IPS-20b (cell line): Measurements from ENCODE around the gene FAM209A.
"Not testable (repeated sequence)": the region's sequence is repeated elsewhere in the genome, so short reads cannot be mapped to it uniquely, and the experiment has no call there.

Experiments used
- H3K27ac ChIP-seq: one replicate; pipeline ENCODE4 v1.5.1; 2013; ENCODE audit warnings: low read length
- H3K27me3 ChIP-seq: 2 replicates; pipeline ENCODE4 v1.6.1; 2013; ENCODE audit warnings: mild to moderate bottlenecking, low read length, inconsistent platforms; ENCODE audit not compliant: insufficient read depth
- H3K36me3 ChIP-seq: 2 replicates; pipeline ENCODE4 v1.6.1; 2013; ENCODE audit warnings: low read depth, mild to moderate bottlenecking, inconsistent platforms, low read length, moderate library complexity; ENCODE audit not compliant: insufficient read depth
- H3K4me1 ChIP-seq: 2 replicates; pipeline ENCODE4 v1.6.1; 2013; ENCODE audit warnings: mild to moderate bottlenecking, control low read depth, inconsistent platforms, low read length, moderate library complexity; ENCODE audit not compliant: insufficient read depth
- H3K4me3 ChIP-seq: 2 replicates; pipeline ENCODE4 v1.5.1; 2013; ENCODE audit warnings: mild to moderate bottlenecking, low read length, inconsistent platforms
- H3K9ac ChIP-seq: 2 replicates; pipeline ENCODE4 v1.6.1; 2013; ENCODE audit warnings: low read depth, mild to moderate bottlenecking, inconsistent platforms, low read length, moderate library complexity
- H3K9me3 ChIP-seq: 2 replicates; pipeline ENCODE4 v1.6.1; 2013; ENCODE audit warnings: mild to moderate bottlenecking, low read depth, low read length, inconsistent platforms; ENCODE audit not compliant: insufficient read depth

FAM209A gene, protein sequence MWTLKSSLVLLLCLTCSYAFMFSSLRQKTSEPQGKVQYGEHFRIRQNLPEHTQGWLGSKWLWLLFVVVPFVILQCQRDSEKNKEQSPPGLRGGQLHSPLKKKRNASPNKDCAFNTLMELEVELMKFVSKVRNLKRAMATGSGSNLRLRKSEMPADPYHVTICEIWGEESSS

GRCh38 chr20:56524444-56524843 lies at the start of gene FAM209A:
Gene FAM209A (plus strand): TSS chr20:56524744. CDS start chr20:56524809, 65 bp downstream.
- not testable (repeated sequence) for H3K9ac ChIP-seq, H3K27me3 ChIP-seq, H3K4me3 ChIP-seq, H3K4me1 ChIP-seq, H3K27ac ChIP-seq
- H3K36me3 ChIP-seq = peaks cover 15% of the 10 kb centered on the region; the same call in 1 of the 2 replicates
- peaks cover 26% of the 10 kb centered on the region for H3K9me3 ChIP-seq

DNA sequence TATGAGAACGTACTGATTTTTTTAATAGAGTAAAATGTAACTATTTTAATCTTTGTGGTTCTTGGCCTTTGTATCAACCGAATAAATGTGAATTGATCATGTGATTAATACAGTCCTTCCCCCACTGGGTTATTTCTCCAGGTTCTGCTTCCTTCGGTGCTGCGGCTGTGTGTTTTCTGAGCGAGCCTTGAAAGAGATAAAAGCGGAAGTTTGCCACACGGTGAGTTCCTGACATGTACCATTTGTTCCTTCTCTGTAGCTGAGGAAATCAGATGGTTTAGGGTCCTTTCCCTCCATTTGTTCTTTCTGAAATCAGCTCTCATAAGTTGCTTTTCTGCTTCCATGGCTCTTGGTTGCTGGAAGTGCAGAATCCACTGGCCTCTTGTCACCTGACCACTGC lies 40.6 kb upstream of the FAM209A start:
- Histone ChIP-seq H3K4me3 (no peak overlapping the region), H3K36me3 (peaks cover 77% of the 10 kb centered on the region), H3K27me3 (no peaks in the 10 kb centered on the region), H3K9ac (no peak overlapping the region), H3K9me3 (no peaks in the 10 kb centered on the region), H3K27ac (no peak overlapping the region), H3K4me1 (no peaks in the 10 kb centered on the region)

DNA sequence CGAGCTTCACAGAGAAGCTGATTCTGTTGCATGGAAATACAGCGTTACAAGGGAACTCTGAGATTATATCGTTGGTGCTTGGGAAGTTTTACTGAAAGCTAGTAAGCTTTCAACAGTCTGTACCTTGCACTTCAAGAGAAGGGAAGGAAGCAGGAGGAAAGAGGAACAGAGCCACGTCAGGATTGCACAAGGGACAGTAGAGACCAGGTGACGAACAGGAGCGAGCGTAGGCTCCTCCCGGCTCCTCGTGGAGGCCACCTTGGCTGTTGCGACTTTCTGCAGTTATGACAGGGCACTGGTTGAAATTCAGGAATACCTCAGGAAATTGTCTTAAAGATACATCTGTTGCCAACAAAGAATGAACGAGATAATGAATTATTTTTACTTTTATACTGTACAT lies 37.3 kb upstream of the FAM209A start:
- Histone ChIP-seq H3K4me1 (no peaks in the 10 kb centered on the region), H3K9ac (no peak overlapping the region), H3K4me3 (no peak overlapping the region), H3K27me3 (no peaks in the 10 kb centered on the region), H3K9me3 (no peaks in the 10 kb centered on the region), H3K36me3 (peaks cover 66% of the 10 kb centered on the region), H3K27ac (no peak overlapping the region)

- H3K27me3 ChIP-seq = no peaks in the 10 kb centered on the region
- H3K9ac ChIP-seq = no peak overlapping the region
- H3K27ac ChIP-seq = no peak overlapping the region
- no peaks in the 10 kb centered on the region for H3K4me1 ChIP-seq
- H3K4me3 ChIP-seq = no peak overlapping the region
- H3K9me3 ChIP-seq = no peaks in the 10 kb centered on the region
- H3K36me3 ChIP-seq = peaks cover 55% of the 10 kb centered on the region
These were observed 36.0 kb upstream of the FAM209A start for GRCh38 chr20:56488566-56488965.

GRCh38 chr20:56501116-56501515 lies 23.4 kb upstream of the FAM209A start:
- Histone ChIP-seq H3K4me1 (no peaks in the 10 kb centered on the region), H3K9ac (no peak overlapping the region), H3K4me3 (no peak overlapping the region), H3K9me3 (no peaks in the 10 kb centered on the region), H3K36me3 (peaks cover 7% of the 10 kb centered on the region), H3K27ac (no peak overlapping the region), H3K27me3 (no peaks in the 10 kb centered on the region)

GRCh38 chr20:56503916-56504315 lies 20.6 kb upstream of the FAM209A start:
- no peaks in the 10 kb centered on the region for H3K4me1 ChIP-seq
- no peak overlapping the region for H3K4me3 ChIP-seq
- no peaks in the 10 kb centered on the region for H3K9me3 ChIP-seq
- no peaks in the 10 kb centered on the region for H3K27me3 ChIP-seq
- H3K9ac ChIP-seq = no peak overlapping the region
- no peak overlapping the region for H3K27ac ChIP-seq
- no peaks in the 10 kb centered on the region for H3K36me3 ChIP-seq

DNA sequence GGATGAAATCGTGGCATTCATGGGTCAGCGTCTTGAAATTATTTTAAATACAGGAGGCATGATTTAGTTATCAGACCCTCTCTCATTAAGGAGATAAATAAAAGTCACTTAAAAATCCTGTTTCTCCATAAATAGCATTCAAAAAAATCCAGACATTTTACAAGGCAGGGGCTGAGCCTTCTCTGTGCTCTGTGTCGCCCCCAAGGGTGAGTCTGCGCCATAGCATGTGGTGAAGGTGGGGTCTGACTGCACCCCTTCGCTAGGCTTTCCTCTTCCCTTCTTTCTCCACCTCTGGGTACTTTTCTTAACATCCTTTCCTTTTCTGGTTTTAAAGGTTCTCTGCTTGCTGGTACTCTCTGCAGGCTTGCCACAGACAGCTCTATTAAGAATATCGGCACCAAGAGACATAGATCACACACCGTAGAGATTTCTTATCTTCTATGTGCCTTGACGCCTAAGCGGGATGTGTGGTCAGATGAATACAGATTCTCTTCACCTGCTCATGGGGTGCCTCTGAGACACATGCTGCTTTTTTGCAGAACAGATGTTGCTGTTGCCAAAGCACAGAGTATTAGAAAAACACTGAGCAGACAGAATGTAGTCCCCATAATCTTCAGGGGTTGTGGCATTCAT lies 20.1 kb upstream of the FAM209A start:
- H3K27me3 ChIP-seq = no peaks in the 10 kb centered on the region
- H3K36me3 ChIP-seq = no peaks in the 10 kb centered on the region
- H3K9me3 ChIP-seq = no peaks in the 10 kb centered on the region
- no peak overlapping the region for H3K9ac ChIP-seq
- H3K4me3 ChIP-seq = no peak overlapping the region
- H3K4me1 ChIP-seq = no peaks in the 10 kb centered on the region
- no peak overlapping the region for H3K27ac ChIP-seq

GRCh38 chr20:56506103-56506502 lies 18.4 kb upstream of the FAM209A start:
- Histone ChIP-seq H3K9me3 (no peaks in the 10 kb centered on the region), H3K27ac (no peak overlapping the region), H3K27me3 (no peaks in the 10 kb centered on the region), H3K4me1 (no peaks in the 10 kb centered on the region), H3K36me3 (no peaks in the 10 kb centered on the region), H3K4me3 (no peak overlapping the region), H3K9ac (no peak overlapping the region)

DNA sequence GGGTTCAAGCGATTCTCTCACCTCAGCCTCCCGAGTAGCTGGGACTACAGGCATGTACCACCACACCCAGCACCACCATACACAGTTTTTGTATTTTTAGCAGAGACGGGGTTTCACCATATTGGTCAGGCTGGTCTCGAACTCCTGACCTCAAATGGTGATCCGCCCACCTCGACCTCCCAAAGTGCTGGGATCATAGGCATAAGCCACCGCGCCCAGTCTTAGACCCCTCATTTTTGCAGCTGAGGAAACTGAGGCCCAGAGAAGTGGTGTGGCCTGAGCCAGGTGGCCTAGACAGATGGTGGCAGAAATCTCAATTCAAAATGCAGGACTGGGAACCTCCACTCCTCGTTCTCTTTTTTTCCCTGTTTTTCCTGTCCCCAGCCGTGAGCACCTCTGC lies 12.6 kb upstream of the FAM209A start:
- Histone ChIP-seq H3K4me3 (no peak overlapping the region), H3K27ac (no peak overlapping the region)

DNA sequence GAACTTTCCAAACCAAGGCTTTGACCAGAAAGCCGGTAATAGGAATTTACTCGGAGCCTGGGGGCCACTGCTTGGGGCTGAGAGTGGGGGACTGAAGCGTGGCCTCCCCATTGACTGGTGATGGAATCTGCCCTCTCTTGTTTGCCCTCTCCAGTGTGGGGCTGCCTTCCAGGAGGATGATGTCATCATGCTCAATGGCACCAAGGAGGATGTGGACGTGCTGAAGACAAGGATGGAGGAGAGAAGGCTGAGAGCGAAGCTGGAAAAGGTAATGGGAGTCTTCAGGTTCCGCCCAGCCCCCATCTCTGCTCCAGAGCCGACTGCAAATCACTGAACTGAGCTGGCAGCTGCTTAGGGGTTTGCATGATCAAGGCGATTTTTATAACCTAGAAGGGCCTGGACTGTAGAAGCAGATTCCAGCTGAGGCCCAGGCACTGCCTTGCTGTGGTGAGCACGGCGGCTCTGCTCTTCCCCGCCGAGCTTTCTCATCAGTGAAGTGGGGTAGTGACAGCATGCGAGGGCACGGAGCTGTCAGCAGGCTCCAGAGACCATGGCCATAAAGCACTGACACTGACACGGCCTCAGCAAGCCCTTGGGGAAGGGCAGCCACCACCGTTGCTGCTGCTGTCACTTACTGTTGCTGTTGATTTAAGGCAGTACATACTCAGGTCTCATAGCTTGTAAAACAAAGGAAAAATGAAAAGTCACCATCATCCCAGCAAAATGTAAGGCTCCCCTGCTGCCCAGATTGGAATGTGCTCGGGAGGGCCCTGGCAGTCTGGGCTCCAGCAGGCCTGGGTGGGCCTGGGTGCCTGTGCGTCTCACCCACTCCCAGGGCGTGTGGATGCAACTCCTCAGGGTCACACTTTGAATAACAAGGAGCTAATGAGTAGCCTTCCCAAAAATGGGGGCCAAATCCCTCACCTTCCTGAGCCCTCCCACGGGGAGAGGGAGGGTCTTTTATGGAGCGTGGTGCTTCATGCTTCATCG lies 11.1 kb upstream of the FAM209A start:
- Histone ChIP-seq H3K36me3 (peaks cover 22% of the 10 kb centered on the region), H3K9ac (no peak overlapping the region), H3K27me3 (no peaks in the 10 kb centered on the region)

More for the DNA sequence above, 12.6 kb upstream of the FAM209A start:
- Histone ChIP-seq H3K9ac (no peak overlapping the region), H3K27me3 (no peaks in the 10 kb centered on the region), H3K9me3 (no peaks in the 10 kb centered on the region), H3K36me3 (0 out of 2 replicates have a peak, but pooled peaks cover 7% of the 10 kb centered on the region), H3K4me1 (no peaks in the 10 kb centered on the region)

DNA sequence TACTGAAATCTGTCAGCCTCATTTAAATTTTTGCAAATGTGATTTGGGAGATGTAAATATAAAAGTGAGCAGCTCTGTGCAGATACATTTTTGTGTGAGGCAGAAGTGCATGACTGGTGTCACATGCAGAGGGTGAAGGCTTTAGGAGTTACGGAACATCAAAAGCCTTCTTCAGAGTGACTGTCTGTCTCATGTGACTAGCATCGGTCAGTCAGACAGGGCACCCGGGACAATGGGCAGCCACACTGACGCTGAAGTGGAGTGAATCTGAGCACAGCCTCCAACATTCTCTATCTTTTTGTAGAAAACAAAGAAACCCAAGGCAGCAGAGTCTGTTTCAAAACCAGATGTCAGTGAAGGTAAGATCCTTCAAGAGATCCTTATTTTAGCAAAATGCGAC lies 7.9 kb upstream of the FAM209A start:
- Histone ChIP-seq H3K27me3 (no peaks in the 10 kb centered on the region), H3K4me3 (no peak overlapping the region), H3K36me3 (peaks cover 47% of the 10 kb centered on the region), H3K9me3 (peaks cover 25% of the 10 kb centered on the region), H3K9ac (no peak overlapping the region), H3K27ac (no peak overlapping the region), H3K4me1 (no peaks in the 10 kb centered on the region)

More for the DNA sequence above, 11.1 kb upstream of the FAM209A start:
- Histone ChIP-seq H3K9me3 (no peaks in the 10 kb centered on the region), H3K27ac (no peak overlapping the region), H3K4me1 (no peaks in the 10 kb centered on the region), H3K4me3 (no peak overlapping the region)
